GM19324 (cell line): Measurements from ENCODE around the gene MYOF.
A peak's percentile ranks its signal among the peaks of the same experiment; 100 is the strongest.

Experiments
- ATAC-seq: cut with Tn5 transposase; IDR thresholded peaks from one replicate; pipeline ENCODE4 v1.9.1; 2021; ENCODE audit warnings: mild to moderate bottlenecking, moderate library complexity; ENCODE audit not compliant: unreplicated experiment, low FRiP score

MYOF gene

GRCh38 chr10:93482145-93482834, at the start of gene MYOF:
Gene MYOF, minus strand, starts transcription at chr10:93482334. Its CDS starts 140 bp downstream, at chr10:93482194.
- peak; percentile 63 for ATAC-seq

GRCh38 chr10:93518531-93518930, 36.4 kb upstream of the MYOF start:
- no peak for ATAC-seq

- no peak for ATAC-seq
Observed at GRCh38 chr10:93516006-93516380, 33.9 kb upstream of the MYOF start.

- ATAC-seq: no peak
Observed at GRCh38 chr10:93515071-93516005, 33.2 kb upstream of the MYOF start.

- no peak for ATAC-seq
Observed at GRCh38 chr10:93514521-93514920, 32.4 kb upstream of the MYOF start.

GRCh38 chr10:93513091-93513490, 31.0 kb upstream of the MYOF start:
- ATAC-seq: no peak

GRCh38 chr10:93512565-93512964, 30.4 kb upstream of the MYOF start:
- no peak for ATAC-seq

- no peak for ATAC-seq
Observed at GRCh38 chr10:93509816-93510215, 27.7 kb upstream of the MYOF start.

GRCh38 chr10:93505075-93505474, 22.9 kb upstream of the MYOF start:
- no peak for ATAC-seq

GRCh38 chr10:93503075-93503474, 20.9 kb upstream of the MYOF start:
- peak; percentile 80 for ATAC-seq

GRCh38 chr10:93501650-93502049, 19.5 kb upstream of the MYOF start:
- no peak for ATAC-seq

- no peak for ATAC-seq
Observed at GRCh38 chr10:93498166-93498565, 16.0 kb upstream of the MYOF start.

GRCh38 chr10:93496322-93497041, 14.3 kb upstream of the MYOF start, which contains the start of gene CEP55:
Gene CEP55, plus strand, starts transcription at chr10:93496612. Its CDS starts 3,440 bp downstream, at chr10:93500052.
- ATAC-seq: peak; percentile 99

GRCh38 chr10:93495654-93496321, 13.7 kb upstream of the MYOF start:
- peak; percentile 29 for ATAC-seq

GRCh38 chr10:93494494-93494893, 12.4 kb upstream of the MYOF start:
- ATAC-seq: no peak

GRCh38 chr10:93493162-93493561, 11.0 kb upstream of the MYOF start:
- ATAC-seq: no peak

- no peak for ATAC-seq
Observed at GRCh38 chr10:93491602-93492121, 9.5 kb upstream of the MYOF start.

- no peak for ATAC-seq
Observed at GRCh38 chr10:93488956-93489528, 6.9 kb upstream of the MYOF start.

GRCh38 chr10:93485690-93486089, 3.6 kb upstream of the MYOF start:
- ATAC-seq: no peak

- no peak for ATAC-seq
Observed at GRCh38 chr10:93481637-93482144, 443 bp downstream of the MYOF start.
